Activated T-cell treated with anti-CD3 and anti-CD28 coated beads for 24 hours (primary cell): ENCODE data around the gene MYL5.

Source experiments
- DNase-seq: peaks from one replicate; pipeline ENCODE4 v3.0.0-alpha.2; 2020; ENCODE audit warnings: low read depth

The MYL5 gene

GRCh38 chr4:675036-675882 lies 917 bp downstream of the MYL5 start:
- DNase-seq: no peak

- no peak for DNase-seq
Observed at GRCh38 chr4:675980-676870, 1.9 kb downstream of the MYL5 start.

DNA sequence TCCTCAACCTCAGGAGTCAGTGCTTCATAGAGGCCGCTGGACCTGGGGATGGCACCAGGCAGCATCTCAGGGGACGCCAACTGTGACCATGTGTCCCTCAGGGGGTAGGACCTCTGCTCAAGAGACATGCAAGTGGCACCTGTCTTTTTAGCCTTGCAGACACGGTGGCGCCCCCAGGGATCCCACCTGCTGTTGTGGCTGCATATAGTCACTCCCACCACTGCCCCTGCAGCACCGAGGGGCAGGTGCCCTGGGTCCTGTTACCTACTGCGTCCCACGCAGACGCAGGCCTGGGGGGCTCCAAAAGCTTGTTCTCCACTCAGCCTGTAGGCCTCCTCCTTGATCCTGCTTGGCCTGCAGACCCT lies 2.5 kb downstream of the MYL5 start:
- DNase-seq: no peak

DNA sequence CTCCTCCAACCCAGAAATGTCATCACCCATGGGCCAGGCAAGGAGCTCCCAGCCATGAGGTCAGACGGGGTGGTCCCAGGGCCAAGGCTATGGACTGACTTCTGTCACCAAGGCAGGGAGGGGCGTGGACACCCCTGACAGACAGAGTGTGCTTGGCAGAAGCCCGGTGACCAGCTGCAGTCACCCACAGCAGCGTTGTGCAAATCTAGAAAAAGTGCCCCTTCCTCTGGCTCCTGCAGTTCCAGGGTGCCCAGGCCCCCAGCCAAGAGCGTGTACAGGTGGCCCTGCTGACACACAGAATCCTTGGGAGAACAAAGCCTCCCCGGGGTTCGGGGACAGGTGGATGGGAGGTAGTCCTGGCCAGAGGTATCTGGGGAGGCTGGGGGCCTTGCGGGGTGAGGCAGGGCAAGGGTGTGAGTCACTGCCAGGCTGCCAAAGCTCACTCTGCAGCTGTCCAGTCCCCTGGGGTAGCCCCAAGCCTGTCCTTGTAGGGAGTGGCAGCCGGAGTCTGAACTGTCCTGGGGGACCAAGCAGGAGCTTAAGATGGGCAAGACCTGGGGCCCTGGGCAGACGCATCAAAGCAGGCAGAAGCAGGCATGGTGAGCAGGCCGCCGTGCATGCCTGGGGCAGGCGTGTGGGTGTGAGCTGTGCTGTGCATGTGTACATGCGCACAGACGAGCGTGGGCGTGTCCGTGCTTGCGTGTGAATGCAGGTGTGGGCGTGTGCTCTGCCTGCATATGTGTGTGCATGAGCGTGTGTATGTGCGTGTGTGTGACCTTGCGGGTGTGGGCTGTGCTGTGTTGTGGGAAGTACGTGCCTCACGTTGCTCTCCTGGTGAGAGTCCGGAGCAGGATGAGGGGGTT lies 3.3 kb downstream of the MYL5 start:
- no peak for DNase-seq

- DNase-seq: no peak
Observed at GRCh38 chr4:678331-679103, 4.2 kb downstream of the MYL5 start.

- no peak for DNase-seq
Observed at GRCh38 chr4:679104-679481, 4.8 kb downstream of the MYL5 start.

DNA sequence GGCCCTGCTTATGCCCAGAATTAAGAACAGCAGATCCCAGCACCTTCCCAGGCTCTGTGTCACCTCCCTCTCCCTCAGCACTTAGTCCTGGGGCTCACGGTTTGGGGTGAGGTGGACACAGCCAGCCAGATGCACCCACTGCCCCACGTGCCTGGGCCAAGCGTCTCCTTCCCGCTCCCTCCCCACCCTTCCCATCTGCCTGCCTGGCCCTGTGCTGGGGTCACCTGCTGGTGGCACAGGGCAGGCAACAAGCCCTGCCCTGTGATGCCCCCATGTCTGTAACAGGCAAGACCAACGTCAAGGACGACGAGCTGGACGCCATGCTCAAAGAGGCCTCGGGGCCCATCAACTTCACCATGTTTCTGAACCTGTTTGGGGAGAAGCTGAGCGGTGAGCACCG lies 5.3 kb downstream of the MYL5 start:
- no peak for DNase-seq

GRCh38 chr4:680091-680490 lies 5.7 kb downstream of the MYL5 start:
- DNase-seq: no peak

- no peak for DNase-seq
Observed at GRCh38 chr4:680551-680927, 6.2 kb downstream of the MYL5 start.

GRCh38 chr4:680928-681645 lies 6.7 kb downstream of the MYL5 start:
- DNase-seq: no peak

GRCh38 chr4:681736-682451 lies 7.6 kb downstream of the MYL5 start:
- DNase-seq: no peak

GRCh38 chr4:682490-683172 lies 8.3 kb downstream of the MYL5 start:
- no peak for DNase-seq

DNA sequence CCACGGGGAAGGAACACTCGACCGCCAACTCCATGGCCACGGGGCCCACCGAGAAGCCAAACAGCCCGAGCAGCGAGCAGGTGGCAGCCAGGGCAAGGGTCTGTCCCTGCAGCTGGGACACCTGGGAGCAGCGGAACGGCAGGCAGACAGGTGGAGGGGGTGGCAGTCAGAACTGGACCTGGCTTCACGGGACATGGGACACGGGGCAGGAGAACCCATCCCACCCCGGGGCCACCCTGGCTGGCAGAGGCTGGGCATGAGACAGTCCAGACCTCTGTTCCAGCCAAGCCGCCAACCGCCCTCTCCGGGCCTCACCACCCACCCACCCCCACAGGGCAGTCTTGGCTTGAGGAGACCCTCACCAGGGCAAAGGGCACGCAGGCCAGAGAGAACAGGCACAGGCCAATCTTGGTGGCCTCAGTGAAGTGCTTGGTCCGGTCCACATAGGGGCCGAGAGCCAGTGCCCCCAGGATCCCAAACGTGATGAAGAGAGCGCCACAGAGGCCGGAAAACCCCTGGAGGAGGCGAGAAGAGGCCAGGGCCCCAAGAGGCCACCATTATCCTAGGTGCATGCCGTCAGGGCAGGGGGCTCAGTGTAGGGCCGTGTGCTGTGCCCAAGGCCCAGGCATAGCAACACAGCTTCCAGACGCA lies 9.0 kb downstream of the MYL5 start:
- DNase-seq: no peak

DNA sequence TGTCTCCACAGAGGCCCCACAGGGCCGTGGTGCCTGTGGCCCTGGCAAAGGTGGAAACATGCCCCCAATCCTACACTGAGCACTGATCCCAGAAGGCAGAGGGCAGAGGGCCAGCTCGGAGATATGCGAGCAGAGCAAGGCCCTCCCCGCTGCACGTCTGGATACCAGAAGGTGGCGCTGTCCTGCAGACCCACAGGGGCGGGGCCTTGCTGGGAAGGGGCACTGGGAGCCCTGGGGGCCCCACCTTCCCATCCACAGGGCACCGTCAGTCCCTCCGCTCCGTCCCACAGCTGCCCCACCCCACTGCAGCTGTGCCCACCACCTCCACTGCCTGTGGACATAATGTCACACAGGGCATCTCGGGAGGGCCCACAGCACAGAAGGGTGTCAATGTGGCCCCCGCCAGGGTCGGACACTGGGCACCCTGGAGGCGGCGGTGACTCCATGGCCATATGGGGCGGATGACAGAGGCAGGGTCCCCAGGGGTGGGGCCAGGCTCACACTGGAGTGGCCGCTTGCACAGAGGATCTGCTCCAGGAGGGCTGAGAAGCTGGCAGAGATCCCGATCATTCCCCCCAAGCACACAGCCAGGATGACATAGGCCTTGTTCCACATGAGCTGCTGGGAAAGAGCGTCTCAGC lies 9.8 kb downstream of the MYL5 start:
- no peak for DNase-seq

DNA sequence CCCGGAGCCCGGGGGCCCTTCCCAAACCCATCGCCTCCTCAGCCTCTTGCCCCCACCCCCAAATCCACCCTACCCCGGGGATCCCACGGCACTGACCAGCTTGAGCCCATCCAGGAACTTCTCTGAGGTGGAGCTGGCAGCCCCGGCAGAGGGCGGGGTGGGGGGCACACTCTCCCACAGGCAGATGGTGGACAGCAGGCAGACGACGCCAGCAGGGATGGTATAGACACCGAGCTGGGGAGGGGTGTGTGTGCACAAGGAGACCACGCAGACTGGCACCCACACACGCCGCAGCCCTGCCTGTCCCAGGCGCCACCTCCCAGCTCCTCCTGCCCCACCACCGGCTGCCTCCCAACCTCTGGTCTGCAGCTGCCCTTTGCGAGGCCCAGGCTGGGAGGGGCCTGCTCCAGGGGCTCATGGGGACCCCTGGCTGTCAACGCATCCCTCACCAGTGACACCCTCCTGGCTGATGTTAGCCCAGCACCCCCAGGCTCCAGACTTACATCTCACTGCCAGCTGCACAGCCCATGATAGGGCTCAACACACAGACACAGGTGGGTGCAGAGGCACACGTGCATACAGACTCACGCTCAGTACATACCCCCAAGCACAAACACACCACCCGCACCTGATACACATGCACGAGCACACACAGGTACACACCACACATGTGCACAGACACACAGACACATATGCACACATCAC lies 10.4 kb downstream of the MYL5 start:
- no peak for DNase-seq

DNA sequence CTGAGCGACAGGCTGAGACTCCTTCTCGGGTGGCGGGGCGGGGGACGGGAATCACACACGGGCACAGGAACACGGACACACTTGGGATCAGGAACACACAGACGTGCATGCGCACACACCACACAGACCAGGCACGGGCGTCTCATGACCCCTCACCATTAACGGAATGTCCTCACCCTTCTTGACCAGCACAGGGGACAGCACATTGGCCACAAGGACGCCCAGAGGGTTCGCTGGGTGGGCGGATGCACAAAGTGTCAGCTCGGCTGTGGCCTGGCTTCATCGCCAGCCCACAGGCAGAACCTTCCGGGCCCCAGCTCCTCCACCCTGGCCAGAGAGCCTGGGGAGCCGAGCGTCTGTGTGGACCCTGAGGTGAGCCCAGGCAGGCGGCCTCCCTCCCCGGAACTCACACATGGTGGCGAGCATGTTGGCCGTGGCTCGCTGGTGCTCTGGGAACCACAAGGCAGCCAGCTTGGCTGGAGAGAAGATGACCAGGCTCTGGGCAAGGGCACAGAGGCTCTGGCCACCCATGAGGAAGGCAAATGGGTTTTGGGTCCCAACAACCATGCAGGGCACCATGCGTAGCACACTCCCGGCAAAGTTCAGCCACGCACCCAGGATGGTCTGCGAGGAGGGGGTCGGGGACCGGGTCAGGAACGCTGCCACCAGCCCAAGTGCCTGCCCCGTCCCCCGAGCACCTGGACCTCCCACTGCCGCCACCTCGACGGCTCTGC lies 11.5 kb downstream of the MYL5 start:
- no peak for DNase-seq

DNA sequence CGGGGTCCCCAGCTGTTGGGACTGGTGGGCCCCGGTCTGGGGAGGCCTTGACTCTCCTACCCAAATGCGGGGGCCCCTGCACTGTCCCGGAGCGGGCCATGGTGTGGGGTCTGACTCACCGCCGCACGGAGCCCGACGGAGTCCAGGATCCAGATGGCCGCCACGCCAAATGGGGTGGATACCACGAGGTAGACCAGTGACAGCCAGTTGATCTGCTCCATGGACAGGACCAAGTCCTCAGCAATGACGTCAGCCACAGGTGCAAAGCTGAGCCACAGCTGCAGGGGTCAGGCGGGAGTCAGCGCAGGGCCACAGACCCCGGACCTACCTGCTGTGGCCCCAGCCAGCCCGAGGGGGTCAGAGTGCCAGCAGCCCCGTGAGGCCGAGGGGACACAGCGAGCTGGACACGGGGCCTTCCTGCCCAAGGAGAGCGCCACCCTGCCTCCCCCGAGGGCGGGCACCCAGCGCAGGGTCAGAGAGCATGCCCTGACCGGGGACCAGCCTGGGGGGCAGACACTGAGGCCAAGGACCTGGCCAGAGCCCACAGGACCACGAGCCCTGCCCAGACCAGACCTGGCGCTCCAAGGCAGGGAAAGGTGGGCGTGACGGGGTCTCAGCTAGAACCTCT lies 12.2 kb downstream of the MYL5 start:
- no peak for DNase-seq
